Ureter (tissue), 1 donor: ENCODE results near the gene MICAL3. TPM values are rescaled to one million over a fixed set of nuclear protein-coding genes. Genes with fewer than 3 reads are reported as not detected.

ENCODE experiments used
- DNase-seq: peaks from one replicate; pipeline ENCODE4 v3.0.0-alpha.2; 2020; ENCODE audit warnings: low spot score
- total RNA-seq: library from RNA; stranded (reverse); gene quantifications from one replicate; pipeline ENCODE4 v1.2.4, GENCODE V29; 2023
- donor health status: DM: yes; HTN: yes; CAD: no.

The MICAL3 gene
- total RNA-seq, 1 donor from 2014 or later, result 67.1 TPM

- DNase-seq, result no peak
These were observed 202.3 kb downstream of the MICAL3 start for GRCh38 chr22:17822087-17822486.

- no peak for DNase-seq
These were observed 203.4 kb downstream of the MICAL3 start for GRCh38 chr22:17820879-17821439.

DNA sequence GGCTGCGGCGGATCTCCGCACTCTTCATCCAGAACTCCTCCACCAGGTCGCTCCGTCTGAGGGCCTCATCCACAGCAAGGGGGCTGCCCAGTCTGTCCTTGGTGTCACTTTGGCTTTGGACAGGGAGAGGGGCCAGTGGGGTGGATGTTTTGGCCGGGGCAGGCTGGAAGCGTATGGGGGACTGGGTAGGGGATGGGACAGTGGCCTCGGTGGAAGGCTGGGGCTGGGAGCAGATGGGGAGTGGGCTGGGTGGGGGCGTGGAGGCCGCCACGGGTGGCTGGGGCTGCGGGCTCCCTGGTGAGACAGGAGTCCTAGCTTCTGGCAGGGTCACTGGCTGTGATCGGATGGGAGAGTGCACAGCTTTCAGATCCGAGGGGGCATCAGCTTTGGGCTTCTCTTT lies 205.7 kb downstream of the MICAL3 start:
- no peak for DNase-seq

GRCh38 chr22:17818180-17818579 lies 206.2 kb downstream of the MICAL3 start:
- DNase-seq, result no peak

- DNase-seq, result no peak
These were observed 206.8 kb downstream of the MICAL3 start for GRCh38 chr22:17817511-17818065.

DNA sequence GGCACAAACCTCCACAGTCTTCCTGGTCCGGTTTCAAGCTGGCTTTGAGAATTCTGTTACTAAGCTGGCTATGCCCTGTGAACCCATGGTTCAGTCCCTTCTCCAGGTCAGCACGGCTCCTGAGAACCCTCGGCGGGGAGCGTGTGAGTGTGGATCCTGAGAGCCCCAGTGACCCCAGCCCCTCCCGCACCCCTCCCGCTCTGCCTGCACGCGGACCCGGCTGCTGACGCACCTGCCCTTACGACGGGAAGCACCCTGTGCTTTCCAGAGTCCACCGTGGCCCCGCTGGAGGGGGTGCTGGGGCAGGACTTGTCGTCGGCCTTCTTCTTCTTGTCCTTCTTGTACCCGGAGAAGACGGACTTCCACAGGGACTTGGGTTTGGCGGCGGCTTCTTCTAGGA lies 207.3 kb downstream of the MICAL3 start:
- no peak for DNase-seq

DNA sequence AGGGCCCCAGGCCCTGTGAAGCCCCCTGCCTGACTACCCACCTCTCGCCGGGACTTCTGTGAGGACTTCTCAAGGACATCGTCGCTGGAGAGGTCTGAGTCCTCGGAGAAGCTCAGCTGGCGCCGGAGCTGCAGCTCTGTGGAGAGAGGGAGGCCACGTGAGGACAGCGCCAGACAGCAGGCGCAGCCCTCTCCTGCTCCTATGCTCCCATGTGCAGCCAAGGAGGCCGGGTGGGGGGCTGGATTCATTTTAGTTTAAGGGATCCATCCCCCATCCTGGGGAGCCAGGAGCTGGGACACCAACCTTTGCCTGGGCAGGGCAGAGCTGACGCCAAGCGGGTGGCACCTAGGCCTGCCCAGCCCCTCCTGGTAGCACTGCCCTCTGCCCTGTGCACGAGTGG lies 207.7 kb downstream of the MICAL3 start:
- no peak for DNase-seq

DNA sequence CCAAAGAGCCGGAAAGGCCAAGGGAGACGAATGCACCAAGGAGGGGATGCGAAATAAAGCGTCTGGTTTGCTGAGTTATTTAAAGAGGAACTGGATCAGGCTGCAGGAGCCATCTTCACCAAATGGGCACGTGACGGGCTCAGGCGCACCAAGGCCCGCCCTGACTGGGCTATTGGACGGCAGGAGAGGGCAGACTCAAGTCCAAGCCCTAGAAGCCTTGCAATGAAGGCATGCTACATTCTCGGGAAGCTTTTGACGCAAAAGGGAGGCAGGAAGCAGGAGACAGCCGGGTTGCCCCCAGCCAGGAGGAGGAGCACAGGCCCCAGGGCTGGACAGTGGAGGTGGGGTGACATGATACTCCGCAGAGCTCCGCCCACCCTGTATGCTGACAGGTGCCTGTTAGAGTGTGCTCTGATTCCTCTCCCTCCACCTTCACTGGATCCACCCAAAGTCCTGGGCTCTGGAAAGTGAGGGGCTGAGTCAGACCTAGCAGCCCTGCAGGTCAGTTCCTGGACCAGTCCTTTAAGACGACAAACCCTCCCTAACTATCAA lies 208.6 kb downstream of the MICAL3 start:
- DNase-seq, result no peak

- no peak for DNase-seq
These were observed 209.5 kb downstream of the MICAL3 start for GRCh38 chr22:17814830-17815229.

- no peak for DNase-seq
These were observed 210.3 kb downstream of the MICAL3 start for GRCh38 chr22:17814084-17814483.

DNA sequence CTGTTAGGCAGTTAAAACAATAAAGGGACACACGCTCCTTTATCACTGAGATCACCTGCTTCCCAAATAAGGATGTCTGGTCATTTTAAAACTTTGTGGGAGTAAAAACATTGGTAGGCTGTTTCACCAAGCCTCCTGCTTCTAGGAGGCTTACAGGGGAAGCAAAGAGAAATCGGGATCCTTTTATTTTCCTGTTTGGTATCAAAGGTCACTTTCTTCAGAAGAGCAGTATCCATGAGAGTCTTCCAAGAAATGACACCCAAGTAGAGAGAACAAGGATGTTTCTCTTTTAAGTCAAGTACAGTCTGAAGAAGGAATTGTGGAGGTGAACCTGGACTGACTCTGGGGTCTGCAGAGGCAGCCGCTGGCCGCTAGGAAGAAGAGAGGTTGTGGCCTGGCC lies 213.2 kb downstream of the MICAL3 start:
- DNase-seq, result no peak

- no peak for DNase-seq
These were observed 213.7 kb downstream of the MICAL3 start for GRCh38 chr22:17810570-17811116.

- no peak for DNase-seq
These were observed 215.5 kb downstream of the MICAL3 start for GRCh38 chr22:17808693-17809403.

DNA sequence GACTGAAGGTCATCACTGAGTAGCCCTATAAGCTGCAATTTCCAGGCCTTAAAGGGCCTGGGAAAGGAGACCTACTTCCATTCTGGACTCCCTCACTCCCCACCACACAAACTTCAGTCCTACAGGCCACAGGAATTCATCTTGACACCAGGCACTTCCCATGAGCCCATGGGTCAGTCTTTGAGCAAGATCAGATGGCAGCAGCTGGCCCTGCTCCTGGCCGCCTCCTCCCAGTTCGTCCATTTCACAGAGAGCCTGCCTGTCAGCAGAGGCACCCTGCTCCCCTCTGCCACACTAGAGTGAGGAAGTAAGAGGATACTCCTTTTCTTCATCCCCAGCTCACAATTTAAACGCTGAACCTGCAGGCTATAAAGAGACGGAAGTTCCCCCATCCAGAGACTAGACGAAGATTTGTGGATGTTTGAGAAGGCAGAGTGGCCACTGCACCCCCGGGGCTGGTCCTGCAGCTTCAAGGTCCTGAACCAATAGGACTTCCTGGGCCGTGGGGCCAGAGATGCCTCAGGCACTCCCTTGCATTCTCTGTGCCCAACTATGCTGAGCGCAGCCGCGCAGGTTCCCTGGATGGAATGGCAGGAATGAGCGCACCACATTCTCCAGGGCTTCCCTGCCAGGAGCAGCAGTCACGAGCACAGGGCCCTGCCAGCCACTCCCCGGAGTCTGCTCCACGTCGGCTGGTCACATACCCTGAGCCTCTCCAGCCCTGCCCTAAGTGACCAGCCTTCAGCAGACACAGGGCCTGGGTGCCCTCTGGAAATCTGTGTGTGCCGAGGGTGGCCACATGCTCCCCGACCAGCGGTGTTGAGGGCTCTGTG lies 216.6 kb downstream of the MICAL3 start:
- no peak for DNase-seq

GRCh38 chr22:17807086-17807485 lies 217.3 kb downstream of the MICAL3 start:
- DNase-seq, result no peak

- no peak for DNase-seq
These were observed 217.9 kb downstream of the MICAL3 start for GRCh38 chr22:17806437-17806836.

DNA sequence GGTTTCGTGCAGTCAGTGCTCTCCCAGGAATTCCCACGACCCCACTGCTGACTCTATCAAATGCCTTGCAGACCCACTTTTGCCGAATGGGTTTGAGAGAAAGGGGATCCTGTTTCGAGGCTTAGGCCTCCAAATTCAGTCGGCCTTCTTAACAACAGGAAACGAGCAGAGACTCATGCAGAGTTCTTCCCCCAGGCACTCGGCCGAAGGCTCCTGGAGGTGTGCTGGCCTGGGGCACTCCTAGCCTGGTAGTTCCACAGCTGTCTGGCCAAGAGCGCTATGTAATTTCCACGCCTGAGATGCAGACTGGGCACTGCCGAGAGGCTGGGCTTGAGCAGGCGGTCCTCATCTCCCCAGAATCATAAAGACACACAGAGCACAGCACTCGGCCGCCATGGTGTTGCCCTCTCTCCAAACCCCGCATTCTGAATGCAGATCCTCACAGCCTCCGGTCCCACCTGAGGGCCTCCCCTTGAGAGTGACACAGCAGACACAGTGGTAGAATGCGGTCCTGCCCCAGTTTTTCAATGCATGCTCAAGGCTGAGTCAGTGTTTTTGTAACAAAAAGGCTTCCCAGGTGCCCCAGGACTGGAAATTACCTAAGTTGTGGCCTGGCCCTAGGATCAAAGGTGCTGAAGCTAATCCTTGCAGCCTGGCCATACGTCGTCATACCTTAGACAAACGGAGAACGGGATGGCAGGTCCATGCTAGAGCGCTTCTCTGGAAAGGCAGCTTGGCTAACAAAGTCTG lies 219.9 kb downstream of the MICAL3 start:
- no peak for DNase-seq

- no peak for DNase-seq
These were observed 220.6 kb downstream of the MICAL3 start for GRCh38 chr22:17803609-17804270.

GRCh38 chr22:17802822-17803221 lies 221.5 kb downstream of the MICAL3 start:
- DNase-seq, result no peak

DNA sequence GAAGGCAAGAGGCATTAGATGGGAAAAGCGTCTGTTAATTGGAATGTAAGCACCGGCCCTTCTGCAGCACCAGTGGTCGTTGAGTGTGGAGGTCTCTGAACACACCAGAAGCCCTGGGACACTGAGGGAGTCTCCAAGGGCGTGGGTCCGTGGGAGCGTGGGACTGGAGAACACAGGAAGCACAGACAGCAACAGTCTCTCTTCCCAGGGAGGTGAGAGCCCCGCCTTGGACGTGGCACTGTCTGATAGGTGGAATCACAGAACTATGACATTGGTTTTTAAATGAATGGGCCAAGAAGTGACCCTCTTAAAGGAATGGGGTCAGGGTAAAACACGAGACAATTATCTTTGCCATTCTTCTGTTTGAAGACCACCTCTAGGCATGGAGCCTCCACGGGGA lies 221.9 kb downstream of the MICAL3 start:
- no peak for DNase-seq
